H1 (cell line): ENCODE data around the gene FBXL16. TPM values are rescaled to one million over a fixed set of nuclear protein-coding genes. Genes with fewer than 3 reads are reported as not detected.

Experiments
- ASH2L ChIP-seq: fragments of 200-600, 300-600 bp; sonication (generic); IDR thresholded peaks from one replicate; pipeline ENCODE4 v1.7.1; 2017; ENCODE audit warnings: low read length
- CBX5 ChIP-seq: fragments of 300-800, 300-1000 bp; sonication (generic); IDR thresholded peaks from 2 replicates; pipeline ENCODE4 v1.7.1; 2016; ENCODE audit warnings: antibody characterized with exemption, low read length, low read depth
- CBX8 ChIP-seq: fragments of 300-800, 300-1000 bp; sonication (generic); IDR thresholded peaks from 2 replicates; pipeline ENCODE4 v1.7.1; 2016; ENCODE audit warnings: low read depth, low read length, borderline replicate concordance
- NRF1 ChIP-seq: IDR thresholded peaks from 2 replicates; pipeline ENCODE4 v1.6.1; 2011; ENCODE audit warnings: mild to moderate bottlenecking, low read depth, low read length, improper control_type of control experiment
- POLR2AphosphoS5 ChIP-seq: IDR thresholded peaks from 2 replicates; pipeline ENCODE4 v1.6.1; 2011; ENCODE audit warnings: low read depth, low read length
- SIX5 ChIP-seq: IDR thresholded peaks from 2 replicates; pipeline ENCODE4 v1.6.1; 2011; ENCODE audit warnings: mild to moderate bottlenecking, low read depth, low read length
- polyA plus RNA-seq, 7 experiments: library from polyadenylated mRNA; depleted of rRNA in 3 of 7; stranded (reverse) in 5 of 7; unstranded in 2 of 7; fragments of >200 nt in 5 of 7; fragments of 200-250 nt in 2 of 7; gene quantifications; 1 replicate in 5 of 7; 2 replicates in 1 of 7; 4 replicates in 1 of 7; pipeline versions ENCODE4 v1.2.1 to v1.2.3, GENCODE V29; 2011 to 2013; ENCODE audit warnings: missing spikeins in 2 of 7, mixed read lengths in 2 of 7
- total RNA-seq: library from RNA; stranded (reverse); fragmentation: NEBNext Ultra II Directional; extraction: Animal tissue kit (Norgen Biotek cat#: 25700); gene quantifications from 2 replicates; pipeline ENCODE4 v1.2.1, GENCODE V29; 2021
- TF ChIP-seq, protein P1 (sequence below): fragments of 300-600 bp; sonication (generic); IDR thresholded peaks from 2 replicates; pipeline ENCODE4 v1.7.1; 2012; ENCODE audit warnings: low read length, moderate library complexity, mild to moderate bottlenecking, inconsistent platforms; ENCODE audit not compliant: insufficient replicate concordance
- TF ChIP-seq, protein P2 (sequence below): IDR thresholded peaks from 2 replicates; pipeline ENCODE4 v1.6.1; 2011; ENCODE audit warnings: low read depth, mild to moderate bottlenecking, low read length; ENCODE audit not compliant: insufficient read depth
- TF ChIP-seq, protein P3 (sequence below): IDR thresholded peaks from 2 replicates; pipeline ENCODE4 v1.6.1; 2012; ENCODE audit warnings: inconsistent platforms

The FBXL16 gene
- total and polyA plus RNA-seq, 2 of the 8 experiments (the other 6 are each of a cell fraction or from before 2014, with no cell fraction given), result 12.5 to 12.8 TPM

DNA sequence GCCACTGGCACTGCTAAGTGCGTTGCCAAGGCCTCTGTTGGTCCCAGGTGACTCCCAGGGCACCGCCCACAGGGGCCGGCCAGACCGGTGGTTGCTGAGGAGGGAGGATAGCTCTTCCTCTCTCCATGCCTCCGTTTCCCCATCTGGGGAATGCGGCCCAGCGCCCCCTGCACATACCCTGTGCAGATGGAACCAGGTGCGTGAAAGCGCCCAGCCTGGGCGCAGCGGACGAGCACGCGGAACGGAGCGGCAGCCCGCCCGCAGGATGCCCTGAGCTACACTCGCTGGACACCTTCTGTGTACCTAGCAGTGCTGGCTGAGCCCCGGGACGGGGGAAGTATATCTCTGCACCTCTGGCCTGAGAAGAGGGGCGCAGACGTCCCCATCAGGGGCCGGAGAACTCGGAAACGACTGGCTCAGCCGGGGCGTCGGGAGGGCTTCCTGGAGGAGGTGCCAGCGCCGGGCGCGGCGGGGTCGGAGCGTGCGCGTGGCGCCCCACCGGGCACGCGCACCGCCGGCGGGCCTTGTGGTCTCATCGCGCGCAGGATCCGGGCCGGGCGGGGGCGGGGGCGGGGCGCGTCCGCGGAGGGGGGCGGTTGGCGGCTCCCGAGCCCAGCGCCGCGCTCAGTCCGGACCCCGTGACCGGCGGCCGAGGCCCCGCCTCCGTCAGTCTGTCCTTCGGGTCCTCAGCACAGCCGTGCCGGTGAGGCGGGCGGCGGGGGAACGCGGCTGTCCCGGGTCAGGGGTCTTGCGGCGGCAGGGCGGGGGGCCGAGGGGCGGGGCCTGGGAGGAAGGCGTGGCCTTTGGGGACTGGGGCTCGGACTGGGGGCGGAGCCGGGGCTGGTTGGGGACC lies 21.1 kb upstream of the FBXL16 start, which contains the start of the genes CCDC78 and HAGHL (continued):
- TF ChIP-seq, protein P1, sequence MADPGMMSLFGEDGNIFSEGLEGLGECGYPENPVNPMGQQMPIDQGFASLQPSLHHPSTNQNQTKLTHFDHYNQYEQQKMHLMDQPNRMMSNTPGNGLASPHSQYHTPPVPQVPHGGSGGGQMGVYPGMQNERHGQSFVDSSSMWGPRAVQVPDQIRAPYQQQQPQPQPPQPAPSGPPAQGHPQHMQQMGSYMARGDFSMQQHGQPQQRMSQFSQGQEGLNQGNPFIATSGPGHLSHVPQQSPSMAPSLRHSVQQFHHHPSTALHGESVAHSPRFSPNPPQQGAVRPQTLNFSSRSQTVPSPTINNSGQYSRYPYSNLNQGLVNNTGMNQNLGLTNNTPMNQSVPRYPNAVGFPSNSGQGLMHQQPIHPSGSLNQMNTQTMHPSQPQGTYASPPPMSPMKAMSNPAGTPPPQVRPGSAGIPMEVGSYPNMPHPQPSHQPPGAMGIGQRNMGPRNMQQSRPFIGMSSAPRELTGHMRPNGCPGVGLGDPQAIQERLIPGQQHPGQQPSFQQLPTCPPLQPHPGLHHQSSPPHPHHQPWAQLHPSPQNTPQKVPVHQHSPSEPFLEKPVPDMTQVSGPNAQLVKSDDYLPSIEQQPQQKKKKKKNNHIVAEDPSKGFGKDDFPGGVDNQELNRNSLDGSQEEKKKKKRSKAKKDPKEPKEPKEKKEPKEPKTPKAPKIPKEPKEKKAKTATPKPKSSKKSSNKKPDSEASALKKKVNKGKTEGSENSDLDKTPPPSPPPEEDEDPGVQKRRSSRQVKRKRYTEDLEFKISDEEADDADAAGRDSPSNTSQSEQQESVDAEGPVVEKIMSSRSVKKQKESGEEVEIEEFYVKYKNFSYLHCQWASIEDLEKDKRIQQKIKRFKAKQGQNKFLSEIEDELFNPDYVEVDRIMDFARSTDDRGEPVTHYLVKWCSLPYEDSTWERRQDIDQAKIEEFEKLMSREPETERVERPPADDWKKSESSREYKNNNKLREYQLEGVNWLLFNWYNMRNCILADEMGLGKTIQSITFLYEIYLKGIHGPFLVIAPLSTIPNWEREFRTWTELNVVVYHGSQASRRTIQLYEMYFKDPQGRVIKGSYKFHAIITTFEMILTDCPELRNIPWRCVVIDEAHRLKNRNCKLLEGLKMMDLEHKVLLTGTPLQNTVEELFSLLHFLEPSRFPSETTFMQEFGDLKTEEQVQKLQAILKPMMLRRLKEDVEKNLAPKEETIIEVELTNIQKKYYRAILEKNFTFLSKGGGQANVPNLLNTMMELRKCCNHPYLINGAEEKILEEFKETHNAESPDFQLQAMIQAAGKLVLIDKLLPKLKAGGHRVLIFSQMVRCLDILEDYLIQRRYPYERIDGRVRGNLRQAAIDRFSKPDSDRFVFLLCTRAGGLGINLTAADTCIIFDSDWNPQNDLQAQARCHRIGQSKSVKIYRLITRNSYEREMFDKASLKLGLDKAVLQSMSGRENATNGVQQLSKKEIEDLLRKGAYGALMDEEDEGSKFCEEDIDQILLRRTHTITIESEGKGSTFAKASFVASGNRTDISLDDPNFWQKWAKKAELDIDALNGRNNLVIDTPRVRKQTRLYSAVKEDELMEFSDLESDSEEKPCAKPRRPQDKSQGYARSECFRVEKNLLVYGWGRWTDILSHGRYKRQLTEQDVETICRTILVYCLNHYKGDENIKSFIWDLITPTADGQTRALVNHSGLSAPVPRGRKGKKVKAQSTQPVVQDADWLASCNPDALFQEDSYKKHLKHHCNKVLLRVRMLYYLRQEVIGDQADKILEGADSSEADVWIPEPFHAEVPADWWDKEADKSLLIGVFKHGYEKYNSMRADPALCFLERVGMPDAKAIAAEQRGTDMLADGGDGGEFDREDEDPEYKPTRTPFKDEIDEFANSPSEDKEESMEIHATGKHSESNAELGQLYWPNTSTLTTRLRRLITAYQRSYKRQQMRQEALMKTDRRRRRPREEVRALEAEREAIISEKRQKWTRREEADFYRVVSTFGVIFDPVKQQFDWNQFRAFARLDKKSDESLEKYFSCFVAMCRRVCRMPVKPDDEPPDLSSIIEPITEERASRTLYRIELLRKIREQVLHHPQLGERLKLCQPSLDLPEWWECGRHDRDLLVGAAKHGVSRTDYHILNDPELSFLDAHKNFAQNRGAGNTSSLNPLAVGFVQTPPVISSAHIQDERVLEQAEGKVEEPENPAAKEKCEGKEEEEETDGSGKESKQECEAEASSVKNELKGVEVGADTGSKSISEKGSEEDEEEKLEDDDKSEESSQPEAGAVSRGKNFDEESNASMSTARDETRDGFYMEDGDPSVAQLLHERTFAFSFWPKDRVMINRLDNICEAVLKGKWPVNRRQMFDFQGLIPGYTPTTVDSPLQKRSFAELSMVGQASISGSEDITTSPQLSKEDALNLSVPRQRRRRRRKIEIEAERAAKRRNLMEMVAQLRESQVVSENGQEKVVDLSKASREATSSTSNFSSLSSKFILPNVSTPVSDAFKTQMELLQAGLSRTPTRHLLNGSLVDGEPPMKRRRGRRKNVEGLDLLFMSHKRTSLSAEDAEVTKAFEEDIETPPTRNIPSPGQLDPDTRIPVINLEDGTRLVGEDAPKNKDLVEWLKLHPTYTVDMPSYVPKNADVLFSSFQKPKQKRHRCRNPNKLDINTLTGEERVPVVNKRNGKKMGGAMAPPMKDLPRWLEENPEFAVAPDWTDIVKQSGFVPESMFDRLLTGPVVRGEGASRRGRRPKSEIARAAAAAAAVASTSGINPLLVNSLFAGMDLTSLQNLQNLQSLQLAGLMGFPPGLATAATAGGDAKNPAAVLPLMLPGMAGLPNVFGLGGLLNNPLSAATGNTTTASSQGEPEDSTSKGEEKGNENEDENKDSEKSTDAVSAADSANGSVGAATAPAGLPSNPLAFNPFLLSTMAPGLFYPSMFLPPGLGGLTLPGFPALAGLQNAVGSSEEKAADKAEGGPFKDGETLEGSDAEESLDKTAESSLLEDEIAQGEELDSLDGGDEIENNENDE, result no peak
- TF ChIP-seq NRF1 (no peak), POLR2AphosphoS5 (no peak), CBX8 (no peak), ASH2L (peak; percentile 17), SIX5 (no peak), CBX5 (no peak)
- TF ChIP-seq, protein P2, sequence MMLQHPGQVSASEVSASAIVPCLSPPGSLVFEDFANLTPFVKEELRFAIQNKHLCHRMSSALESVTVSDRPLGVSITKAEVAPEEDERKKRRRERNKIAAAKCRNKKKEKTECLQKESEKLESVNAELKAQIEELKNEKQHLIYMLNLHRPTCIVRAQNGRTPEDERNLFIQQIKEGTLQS, result no peak
- TF ChIP-seq, protein P3, sequence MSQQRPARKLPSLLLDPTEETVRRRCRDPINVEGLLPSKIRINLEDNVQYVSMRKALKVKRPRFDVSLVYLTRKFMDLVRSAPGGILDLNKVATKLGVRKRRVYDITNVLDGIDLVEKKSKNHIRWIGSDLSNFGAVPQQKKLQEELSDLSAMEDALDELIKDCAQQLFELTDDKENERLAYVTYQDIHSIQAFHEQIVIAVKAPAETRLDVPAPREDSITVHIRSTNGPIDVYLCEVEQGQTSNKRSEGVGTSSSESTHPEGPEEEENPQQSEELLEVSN, result peak; percentile 40; the same call in 1 of the 2 replicates
